ENCODE results near the gene IGF1. TPM values are rescaled to one million over a fixed set of nuclear protein-coding genes. Genes with fewer than 3 reads are reported as not detected.

Gene IGF1
- polyA plus RNA-seq, 1 of the 3 experiments (the other 2 are of a cell fraction), result 0.07 TPM

GRCh38 chr12:102526656-102527055, 46.3 kb upstream of the IGF1 start (continued):
- no peak for TF ChIP-seq MEF2A (IDR thresholded peaks at IDR 0.05; ENCODE audit: borderline replicate concordance, low read depth)
- TF ChIP-seq, protein P1, sequence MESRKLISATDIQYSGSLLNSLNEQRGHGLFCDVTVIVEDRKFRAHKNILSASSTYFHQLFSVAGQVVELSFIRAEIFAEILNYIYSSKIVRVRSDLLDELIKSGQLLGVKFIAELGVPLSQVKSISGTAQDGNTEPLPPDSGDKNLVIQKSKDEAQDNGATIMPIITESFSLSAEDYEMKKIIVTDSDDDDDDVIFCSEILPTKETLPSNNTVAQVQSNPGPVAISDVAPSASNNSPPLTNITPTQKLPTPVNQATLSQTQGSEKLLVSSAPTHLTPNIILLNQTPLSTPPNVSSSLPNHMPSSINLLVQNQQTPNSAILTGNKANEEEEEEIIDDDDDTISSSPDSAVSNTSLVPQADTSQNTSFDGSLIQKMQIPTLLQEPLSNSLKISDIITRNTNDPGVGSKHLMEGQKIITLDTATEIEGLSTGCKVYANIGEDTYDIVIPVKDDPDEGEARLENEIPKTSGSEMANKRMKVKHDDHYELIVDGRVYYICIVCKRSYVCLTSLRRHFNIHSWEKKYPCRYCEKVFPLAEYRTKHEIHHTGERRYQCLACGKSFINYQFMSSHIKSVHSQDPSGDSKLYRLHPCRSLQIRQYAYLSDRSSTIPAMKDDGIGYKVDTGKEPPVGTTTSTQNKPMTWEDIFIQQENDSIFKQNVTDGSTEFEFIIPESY (IDR thresholded peaks at IDR 0.05; ENCODE audit: borderline replicate concordance, low read depth), result no peak

DNA sequence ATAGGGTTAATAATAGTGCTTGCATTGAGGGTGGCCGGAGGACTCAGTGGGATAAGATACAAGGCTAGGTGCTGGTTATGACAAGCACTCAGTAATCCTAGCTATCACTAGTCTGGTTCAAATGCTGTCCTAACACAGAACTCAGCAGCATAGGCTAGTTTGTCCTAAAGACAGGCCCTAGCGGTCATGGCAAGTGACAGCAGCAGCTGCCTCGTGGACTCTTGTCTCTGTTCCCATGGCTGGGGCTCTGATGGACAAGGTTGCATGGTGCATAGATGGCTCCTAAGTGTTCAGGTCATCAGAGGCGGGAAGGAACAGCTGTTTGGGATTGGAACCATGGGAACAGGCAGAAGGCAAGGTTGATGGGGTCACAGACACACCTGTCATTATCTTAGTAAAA, 42.4 kb upstream of the IGF1 start:
- Histone ChIP-seq H3K4me3 (ENCODE audit: low read depth in 2 of 2, low read length in 1 of 2) (no peak overlapping the region), H3K27ac (ENCODE audit: low read depth in 2 of 2, low read length in 1 of 2) (no peak overlapping the region), H3F3A (replicated peaks; ENCODE audit: insufficient read depth) (peaks cover 3% of the 10 kb centered on the region), H3K9me3 (no peaks in the 10 kb centered on the region), H3K79me2 (ENCODE audit: insufficient read depth) (no peaks in the 10 kb centered on the region), H3K36me3 (replicated peaks in 1 of 2; ENCODE audit: control insufficient read depth in 1 of 2, insufficient read depth in 2 of 2, low read length in 1 of 2) (no peaks in the 10 kb centered on the region), H3K4me1 (ENCODE audit: control insufficient read depth in 1 of 2, insufficient read depth in 2 of 2, low read depth in 1 of 2, low read length in 1 of 2) (no peaks in the 10 kb centered on the region), H2AFZ (ENCODE audit: low read depth) (no peak overlapping the region), H4K20me1 (ENCODE audit: insufficient read depth) (no peaks in the 10 kb centered on the region), H3K9ac (no peak overlapping the region), H3K27me3 (ENCODE audit: insufficient read depth) (no peaks in the 10 kb centered on the region), H3K4me2 (no peak overlapping the region), H3K9me2 (no peaks in the 10 kb centered on the region)
- WGBS (ENCODE audit: low lambda C conversion rate), result 52% methylated on average over 4 of the region's 4 CpGs
- TF ChIP-seq JUND (IDR thresholded peaks at IDR 0.05), result no peak
- TF ChIP-seq YY1 (IDR thresholded peaks at IDR 0.05; ENCODE audit: low read depth), result no peak
- no peak for TF ChIP-seq GATA2 (CRISPR knock-in tag; IDR thresholded peaks at IDR 0.05)
- no peak for TF ChIP-seq NRF1 (IDR thresholded peaks at IDR 0.05; ENCODE audit: low read depth, low read length)
- TF ChIP-seq RFX5 (IDR thresholded peaks at IDR 0.05; ENCODE audit: low read length), result no peak
- no peak for TF ChIP-seq USF1 (IDR thresholded peaks at IDR 0.05; ENCODE audit: borderline replicate concordance, low read depth)
- no peak for TF ChIP-seq MEF2A (IDR thresholded peaks at IDR 0.05; ENCODE audit: borderline replicate concordance, low read depth)
- TF ChIP-seq IRF3 (IDR thresholded peaks at IDR 0.05; ENCODE audit: low read depth, low read length), result no peak
- TF ChIP-seq EZH2phosphoT487 (IDR thresholded peaks at IDR 0.05; ENCODE audit: borderline replicate concordance, low read depth), result no peak
- no peak for TF ChIP-seq POLR2AphosphoS5 (IDR thresholded peaks at IDR 0.05; ENCODE audit: low read depth, low read length)
- POLR2A ChIA-PET, result no interaction called here
- no peak for DNase-seq
- CTCF ChIA-PET, result no interaction called here

DNA sequence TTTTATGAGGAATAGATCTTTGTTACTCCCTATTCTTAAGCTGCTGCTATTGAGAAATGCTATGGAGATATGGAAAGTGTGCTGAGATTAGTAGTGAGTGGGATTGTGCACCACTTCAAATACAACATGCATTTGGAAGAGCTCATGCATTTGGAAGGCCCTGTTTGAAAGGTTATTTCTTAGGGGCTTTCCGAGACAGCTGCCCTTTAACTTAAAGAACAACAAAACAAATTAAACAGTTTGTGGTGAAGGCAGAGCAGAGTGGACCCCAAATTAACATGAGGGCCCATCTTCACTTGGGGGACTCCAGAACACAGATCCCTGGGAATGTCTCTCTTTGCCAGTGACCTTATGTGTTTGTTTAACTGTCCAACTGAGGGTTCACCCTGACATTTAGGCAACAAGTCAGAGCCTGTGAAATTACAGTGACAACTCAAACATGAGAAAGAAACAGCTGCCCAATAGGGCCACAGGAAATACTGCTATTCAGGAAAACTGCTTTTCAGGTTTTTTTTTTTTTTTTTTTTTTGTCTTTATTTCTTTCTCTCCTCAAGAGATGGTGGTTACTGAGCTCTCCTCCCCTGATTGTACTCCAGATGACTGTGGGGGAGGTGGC, 41.4 kb upstream of the IGF1 start:
- ChIA-PET CTCF (no interaction called here), POLR2A (no interaction called here)
- Histone ChIP-seq H4K20me1 (ENCODE audit: insufficient read depth) (no peaks in the 10 kb centered on the region), H3K9me3 (no peaks in the 10 kb centered on the region), H3K9me2 (no peaks in the 10 kb centered on the region), H3K27ac (ENCODE audit: low read depth in 2 of 2, low read length in 1 of 2) (no peak overlapping the region), H3K9ac (no peak overlapping the region), H3K4me1 (ENCODE audit: control insufficient read depth in 1 of 2, insufficient read depth in 2 of 2, low read depth in 1 of 2, low read length in 1 of 2) (no peaks in the 10 kb centered on the region), H3F3A (replicated peaks; ENCODE audit: insufficient read depth) (no peaks in the 10 kb centered on the region), H3K36me3 (replicated peaks in 1 of 2; ENCODE audit: control insufficient read depth in 1 of 2, insufficient read depth in 2 of 2, low read length in 1 of 2) (no peaks in the 10 kb centered on the region), H3K4me2 (no peak overlapping the region), H3K27me3 (ENCODE audit: insufficient read depth) (no peaks in the 10 kb centered on the region), H3K4me3 (ENCODE audit: low read depth in 2 of 2, low read length in 1 of 2) (no peak overlapping the region), H2AFZ (ENCODE audit: low read depth) (no peak overlapping the region), H3K79me2 (ENCODE audit: insufficient read depth) (no peaks in the 10 kb centered on the region)
- 89% methylated on average over 1 of the region's 1 CpG for WGBS (ENCODE audit: low lambda C conversion rate)
- no peak for DNase-seq
- TF ChIP-seq NFIC (IDR thresholded peaks at IDR 0.05; ENCODE audit: borderline replicate concordance), result no peak
- TF ChIP-seq USF1 (IDR thresholded peaks at IDR 0.05; ENCODE audit: borderline replicate concordance, low read depth), result no peak
- TF ChIP-seq CHD2 (IDR thresholded peaks at IDR 0.05; ENCODE audit: low read length, partially characterized antibody), result no peak
- no peak for TF ChIP-seq USF2 (IDR thresholded peaks at IDR 0.05; ENCODE audit: borderline replicate concordance, low read depth, low read length)
- no peak for TF ChIP-seq SIN3A (IDR thresholded peaks at IDR 0.05; ENCODE audit: borderline replicate concordance, low read depth, low read length)
- TF ChIP-seq RFX5 (IDR thresholded peaks at IDR 0.05; ENCODE audit: low read length), result no peak

All from SK-N-SH (cell line).